ENCODE results near the gene SERPINB6. TPM values are rescaled to one million over a fixed set of nuclear protein-coding genes. Genes with fewer than 3 reads are reported as not detected.
"Not testable (repeated sequence)": the region's sequence is repeated elsewhere in the genome, so short reads cannot be mapped to it uniquely, and the experiment has no call there.

The SERPINB6 gene
- polyA plus RNA-seq, 2 of the 4 experiments (the other 2 are of a cell fraction) = 104 to 126 TPM

DNA sequence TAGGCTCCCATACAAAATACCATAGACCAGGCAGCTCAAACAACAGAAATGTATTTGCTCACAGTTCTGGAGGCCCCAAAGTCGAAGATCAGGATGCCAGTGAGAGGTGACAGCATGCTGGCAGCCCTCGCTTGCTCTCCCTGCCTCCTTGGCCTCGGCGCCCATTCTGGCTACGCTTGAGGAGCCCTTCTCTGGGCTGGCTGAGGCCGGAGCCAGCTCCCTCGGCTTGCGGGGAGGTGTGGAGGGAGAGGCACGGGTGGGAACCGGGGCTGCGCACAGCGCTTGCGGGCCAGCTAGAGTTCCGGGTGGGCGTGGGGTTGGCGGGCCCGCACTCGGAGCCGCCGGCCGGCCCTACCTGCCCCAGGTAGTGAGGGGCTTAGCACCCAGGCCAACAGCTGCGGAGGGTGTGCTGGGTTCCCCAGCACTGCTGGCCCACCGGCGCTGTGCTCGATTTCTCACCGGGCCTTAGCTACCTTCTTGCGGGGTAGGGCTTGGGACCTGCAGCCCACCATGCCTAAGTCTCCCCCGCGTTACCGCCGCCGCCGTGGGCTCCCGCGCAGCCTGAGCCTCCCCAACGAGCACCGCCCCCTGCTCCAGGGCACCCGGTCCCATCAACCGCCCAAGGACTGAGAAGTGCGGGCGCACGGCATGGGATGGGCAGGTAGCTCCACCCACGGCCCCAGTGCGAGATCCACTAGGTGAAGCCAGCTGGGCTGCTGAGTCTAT is 35.6 kb downstream of the SERPINB6 start:
- no peak overlapping the region for H3K4me3 ChIP-seq
- no peak overlapping the region for H3K4me2 ChIP-seq
- ChIA-PET POLR2A (no interaction called here), CTCF (interaction anchor here (0.7 to 15.9 kb wide), 10 partner anchors 9 to 185 kb away, joined by 3 to 244 read pairs (median 4); partner anchors contain the start of gene SERPINB1)
- 90% methylated on average over 21 of the region's 44 CpGs for WGBS (ENCODE audit: missing lambda C conversion rate)
- DNase-seq (ENCODE audit: low read depth in 1 of 2, low spot score in 1 of 2) = no peak
- no peak for TF ChIP-seq CBX8 (IDR thresholded peaks at IDR 0.05)
- TF ChIP-seq POLR2A (IDR thresholded peaks at IDR 0.05; ENCODE audit: low read length) = no peak
- no peak for TF ChIP-seq RNF2 (IDR thresholded peaks at IDR 0.05; ENCODE audit: borderline replicate concordance, low read depth)
- TF ChIP-seq MYC (IDR thresholded peaks at IDR 0.05; ENCODE audit: borderline replicate concordance, low read length) = no peak
- TF ChIP-seq FOXS1 (CRISPR knock-in tag; IDR thresholded peaks at IDR 0.05) = no peak
- no peak for TF ChIP-seq SMC3 (IDR thresholded peaks at IDR 0.05)
- TF ChIP-seq USF2 (IDR thresholded peaks at IDR 0.05) = no peak
- no peak for TF ChIP-seq HOXB5 (CRISPR knock-in tag; IDR thresholded peaks at IDR 0.05)
- TF ChIP-seq TP53 (CRISPR knock-in tag; IDR thresholded peaks at IDR 0.05) = no peak
- no peak for TF ChIP-seq KDM5A (IDR thresholded peaks at IDR 0.05)
- H3K4me1 ChIP-seq = peaks cover 7% of the 10 kb centered on the region; the same call in 2 of the 3 replicates
- H3K9me3 ChIP-seq = no peaks in the 10 kb centered on the region
- FAIRE-seq = no peak
- no peak overlapping the region for H3K27ac ChIP-seq
- no peak for ATAC-seq

- Histone ChIP-seq H3K4me2 (no peak overlapping the region), H3K9me3 (no peaks in the 10 kb centered on the region), H3K4me3 (no peak overlapping the region), H3K27ac (no peak overlapping the region), H3K4me1 (peaks cover 7% of the 10 kb centered on the region; the same call in 2 of the 3 replicates)
- 100% methylated on average over 1 of the region's 1 CpG for WGBS (ENCODE audit: missing lambda C conversion rate)
- ATAC-seq = no peak
- POLR2A ChIA-PET = no interaction called here
- FAIRE-seq = no peak
- no peak for TF ChIP-seq FOSB (CRISPR knock-in tag; IDR thresholded peaks at IDR 0.05)
- CTCF ChIA-PET = interaction anchor here (0.9 to 15.9 kb wide), 9 partner anchors 10 to 196 kb away, joined by 4 to 244 read pairs (median 9); partner anchors contain the start of gene SERPINB1
- no peak for DNase-seq (ENCODE audit: low read depth in 1 of 2, low spot score in 1 of 2)
Observed at GRCh38 chr6:2934057-2934456, 37.3 kb downstream of the SERPINB6 start.

DNA sequence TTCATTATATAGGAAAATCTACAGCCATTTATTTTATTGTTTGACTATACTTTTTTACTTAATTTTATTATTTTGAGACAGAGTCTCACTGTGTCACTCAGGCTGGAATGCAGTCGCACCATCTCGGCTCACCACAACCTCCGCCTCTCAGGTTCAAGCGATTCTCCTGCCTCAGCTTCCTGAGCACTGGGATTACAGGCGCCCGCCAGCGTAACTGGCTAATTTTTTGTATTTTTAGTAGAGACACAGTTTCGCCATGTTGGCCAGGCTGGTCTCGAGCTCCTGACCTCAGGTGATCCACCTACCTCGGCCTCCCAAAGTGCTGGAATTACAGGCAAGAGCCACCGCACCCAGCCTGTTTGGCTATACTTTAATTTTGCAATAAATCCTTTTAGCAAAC is 38.5 kb downstream of the SERPINB6 start:
- not testable (repeated sequence) for DNase-seq (ENCODE audit: low read depth in 1 of 2, low spot score in 1 of 2); FAIRE-seq
- POLR2A ChIA-PET = interaction anchor here (0.8 to 1.4 kb wide), 2 partner anchors 87 to 91 kb away, joined by 3 to 4 read pairs; partner anchors contain the start of gene SERPINB1

DNA sequence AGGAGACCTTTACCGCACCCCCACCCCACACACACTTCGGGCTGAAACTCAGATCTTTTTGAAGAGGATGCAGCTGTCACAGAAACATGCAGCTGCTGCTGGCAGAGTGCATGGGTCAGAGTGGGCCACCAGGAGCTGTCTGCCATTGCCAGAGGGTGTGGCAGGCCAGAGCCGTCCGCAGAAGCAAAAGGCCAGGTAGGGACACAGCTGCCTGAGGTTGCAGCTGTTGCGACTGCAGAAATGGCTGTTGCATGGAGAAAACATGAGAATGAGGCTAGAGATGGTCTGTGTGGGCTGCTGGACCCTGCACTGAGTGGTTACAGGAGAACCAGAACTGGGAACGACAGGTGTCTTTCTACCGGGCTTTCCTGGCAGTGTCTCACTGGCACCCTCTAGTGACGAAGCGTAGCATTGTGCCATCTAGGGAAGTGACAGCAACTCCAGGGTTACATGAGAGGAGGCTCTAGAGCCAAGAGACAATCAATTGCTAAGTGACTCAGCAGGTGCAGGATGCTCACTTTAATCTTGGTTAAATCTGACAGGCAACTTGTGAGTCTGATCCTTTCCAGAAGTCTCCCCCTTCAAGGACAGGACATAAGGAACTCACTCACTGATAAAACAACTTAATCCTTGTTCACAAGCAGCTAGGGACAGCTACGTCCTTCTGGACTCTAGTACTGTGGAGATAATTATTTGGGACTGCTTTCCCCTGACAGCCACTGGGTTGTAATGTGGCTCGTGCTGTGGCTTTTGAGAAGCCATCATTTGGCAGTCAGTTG is 39.2 kb downstream of the SERPINB6 start:
- Histone ChIP-seq H3K27ac (peak overlapping the region; percentile 25 to 38; a peak in 3 of 6 replicates), H3K4me3 (no peak overlapping the region), H3K4me2 (peak overlapping the region; percentile 65), H3K9me3 (no peaks in the 10 kb centered on the region), H3K4me1 (peaks cover 7% of the 10 kb centered on the region; the same call in 2 of the 3 replicates)
- peak; percentile 99 for ATAC-seq
- POLR2A ChIA-PET = interaction anchor here (0.8 to 1.4 kb wide), 2 partner anchors 86 to 91 kb away, joined by 3 to 4 read pairs; partner anchors contain the start of gene SERPINB1
- CTCF ChIA-PET = interaction anchor here (0.6 to 15.9 kb wide), 39 partner anchors 9 to 194 kb away, joined by 3 to 244 read pairs (median 4); partner anchors contain the start of genes MYLK4 and SERPINB1
- peak; percentile 78 to 83 for DNase-seq (ENCODE audit: low read depth in 1 of 2, low spot score in 1 of 2)
- WGBS (ENCODE audit: missing lambda C conversion rate) = 35% methylated on average over 11 of the region's 11 CpGs
- no peak for FAIRE-seq
- TF ChIP-seq NFE2L2 (conservative IDR thresholded peaks at IDR 0.05; ENCODE audit: low read length) = no peak
- TF ChIP-seq POLR2AphosphoS2 (conservative IDR thresholded peaks at IDR 0.05; ENCODE audit: low read length) = no peak
- no peak for TF ChIP-seq TP53 (CRISPR knock-in tag; IDR thresholded peaks at IDR 0.05)
- TF ChIP-seq, protein P1, sequence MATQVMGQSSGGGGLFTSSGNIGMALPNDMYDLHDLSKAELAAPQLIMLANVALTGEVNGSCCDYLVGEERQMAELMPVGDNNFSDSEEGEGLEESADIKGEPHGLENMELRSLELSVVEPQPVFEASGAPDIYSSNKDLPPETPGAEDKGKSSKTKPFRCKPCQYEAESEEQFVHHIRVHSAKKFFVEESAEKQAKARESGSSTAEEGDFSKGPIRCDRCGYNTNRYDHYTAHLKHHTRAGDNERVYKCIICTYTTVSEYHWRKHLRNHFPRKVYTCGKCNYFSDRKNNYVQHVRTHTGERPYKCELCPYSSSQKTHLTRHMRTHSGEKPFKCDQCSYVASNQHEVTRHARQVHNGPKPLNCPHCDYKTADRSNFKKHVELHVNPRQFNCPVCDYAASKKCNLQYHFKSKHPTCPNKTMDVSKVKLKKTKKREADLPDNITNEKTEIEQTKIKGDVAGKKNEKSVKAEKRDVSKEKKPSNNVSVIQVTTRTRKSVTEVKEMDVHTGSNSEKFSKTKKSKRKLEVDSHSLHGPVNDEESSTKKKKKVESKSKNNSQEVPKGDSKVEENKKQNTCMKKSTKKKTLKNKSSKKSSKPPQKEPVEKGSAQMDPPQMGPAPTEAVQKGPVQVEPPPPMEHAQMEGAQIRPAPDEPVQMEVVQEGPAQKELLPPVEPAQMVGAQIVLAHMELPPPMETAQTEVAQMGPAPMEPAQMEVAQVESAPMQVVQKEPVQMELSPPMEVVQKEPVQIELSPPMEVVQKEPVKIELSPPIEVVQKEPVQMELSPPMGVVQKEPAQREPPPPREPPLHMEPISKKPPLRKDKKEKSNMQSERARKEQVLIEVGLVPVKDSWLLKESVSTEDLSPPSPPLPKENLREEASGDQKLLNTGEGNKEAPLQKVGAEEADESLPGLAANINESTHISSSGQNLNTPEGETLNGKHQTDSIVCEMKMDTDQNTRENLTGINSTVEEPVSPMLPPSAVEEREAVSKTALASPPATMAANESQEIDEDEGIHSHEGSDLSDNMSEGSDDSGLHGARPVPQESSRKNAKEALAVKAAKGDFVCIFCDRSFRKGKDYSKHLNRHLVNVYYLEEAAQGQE (IDR thresholded peaks at IDR 0.05) = no peak
- TF ChIP-seq, protein P2, sequence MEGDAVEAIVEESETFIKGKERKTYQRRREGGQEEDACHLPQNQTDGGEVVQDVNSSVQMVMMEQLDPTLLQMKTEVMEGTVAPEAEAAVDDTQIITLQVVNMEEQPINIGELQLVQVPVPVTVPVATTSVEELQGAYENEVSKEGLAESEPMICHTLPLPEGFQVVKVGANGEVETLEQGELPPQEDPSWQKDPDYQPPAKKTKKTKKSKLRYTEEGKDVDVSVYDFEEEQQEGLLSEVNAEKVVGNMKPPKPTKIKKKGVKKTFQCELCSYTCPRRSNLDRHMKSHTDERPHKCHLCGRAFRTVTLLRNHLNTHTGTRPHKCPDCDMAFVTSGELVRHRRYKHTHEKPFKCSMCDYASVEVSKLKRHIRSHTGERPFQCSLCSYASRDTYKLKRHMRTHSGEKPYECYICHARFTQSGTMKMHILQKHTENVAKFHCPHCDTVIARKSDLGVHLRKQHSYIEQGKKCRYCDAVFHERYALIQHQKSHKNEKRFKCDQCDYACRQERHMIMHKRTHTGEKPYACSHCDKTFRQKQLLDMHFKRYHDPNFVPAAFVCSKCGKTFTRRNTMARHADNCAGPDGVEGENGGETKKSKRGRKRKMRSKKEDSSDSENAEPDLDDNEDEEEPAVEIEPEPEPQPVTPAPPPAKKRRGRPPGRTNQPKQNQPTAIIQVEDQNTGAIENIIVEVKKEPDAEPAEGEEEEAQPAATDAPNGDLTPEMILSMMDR (IDR thresholded peaks at IDR 0.05) = peak; percentile 89
- no peak for TF ChIP-seq EHMT2 (IDR thresholded peaks at IDR 0.05; ENCODE audit: low read depth)
- no peak for TF ChIP-seq USF2 (IDR thresholded peaks at IDR 0.05)
- TF ChIP-seq, protein P3, sequence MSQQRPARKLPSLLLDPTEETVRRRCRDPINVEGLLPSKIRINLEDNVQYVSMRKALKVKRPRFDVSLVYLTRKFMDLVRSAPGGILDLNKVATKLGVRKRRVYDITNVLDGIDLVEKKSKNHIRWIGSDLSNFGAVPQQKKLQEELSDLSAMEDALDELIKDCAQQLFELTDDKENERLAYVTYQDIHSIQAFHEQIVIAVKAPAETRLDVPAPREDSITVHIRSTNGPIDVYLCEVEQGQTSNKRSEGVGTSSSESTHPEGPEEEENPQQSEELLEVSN (IDR thresholded peaks at IDR 0.05; ENCODE audit: borderline replicate concordance, low read depth) = no peak

More for the DNA sequence above, 38.5 kb downstream of the SERPINB6 start:
- ATAC-seq, H3K4me3 ChIP-seq, H3K4me2 ChIP-seq, H3K9me3 ChIP-seq, H3K4me1 ChIP-seq: not testable (repeated sequence)
- peak overlapping the region in 1 of 2 experiments; percentile 35; a peak in 1 of 6 replicates for H3K27ac ChIP-seq
- WGBS (ENCODE audit: missing lambda C conversion rate) = 86% methylated on average over 11 of the region's 11 CpGs
- CTCF ChIA-PET = interaction anchor here (0.6 to 15.9 kb wide), 22 partner anchors 10 to 195 kb away, joined by 3 to 244 read pairs (median 7); partner anchors contain the start of gene SERPINB1

Measured in A549 (cell line).